NB4 (cell line): ENCODE results near the gene DIP2C.

Experiments
- CTCF ChIP-seq: IDR thresholded peaks from one replicate; pipeline ENCODE4 v1.5.1; 2012; ENCODE audit warnings: low read depth, low read length
- POLR2A ChIP-seq: IDR thresholded peaks from 2 replicates; pipeline ENCODE4 v1.6.1; 2011; ENCODE audit warnings: mild to moderate bottlenecking; ENCODE audit not compliant: insufficient read length; ENCODE audit errors: extremely low read depth

DNA sequence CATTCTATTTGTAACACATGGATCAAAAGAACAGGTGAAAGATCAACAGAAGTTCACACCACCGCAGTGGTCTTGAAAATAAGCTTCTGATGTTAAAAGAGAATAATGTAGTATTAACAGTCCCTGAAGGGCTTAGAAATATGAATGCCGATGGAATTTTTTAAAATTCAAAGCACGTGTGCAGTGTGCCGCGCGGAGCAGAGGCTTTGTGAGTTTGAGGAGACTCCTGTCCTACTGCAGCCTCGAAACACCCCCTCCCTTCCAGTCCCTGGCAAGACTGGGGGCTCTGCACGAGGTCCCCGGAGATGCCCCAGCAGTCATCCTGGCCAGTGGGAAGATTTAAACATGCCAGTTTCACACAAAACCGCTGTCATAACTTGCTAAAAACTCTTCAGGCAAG, 196.6 kb downstream of the DIP2C start:
- no peak for TF ChIP-seq CTCF
- TF ChIP-seq POLR2A: no peak
